DND-41 (cell line): ENCODE data around the gene COG5.

Experiments used
- ATAC-seq: fragments of 200-7000 bp; cut with Tn5 transposase; 3 replicates; pipeline ENCODE4 v1.9.1; 2021; ENCODE audit warnings: low read depth; ENCODE audit not compliant: insufficient read depth
- DNase-seq: peaks from one replicate; pipeline ENCODE4 v3.0.0-alpha.2; 2020
- H2AFZ ChIP-seq: 2 replicates; pipeline ENCODE4 v1.6.0; 2012; ENCODE audit warnings: low read depth, low read length
- H3K27ac ChIP-seq: 2 replicates; pipeline ENCODE4 v1.5.1; 2012; ENCODE audit warnings: low read length, inconsistent platforms
- H3K27me3 ChIP-seq: fragments of 200-600 bp; sonication (generic); 2 replicates; pipeline ENCODE4 v1.6.0; 2012; ENCODE audit warnings: low read length, mild to moderate bottlenecking, inconsistent platforms; ENCODE audit not compliant: insufficient read depth, poor library complexity
- H3K36me3 ChIP-seq: 2 replicates; pipeline ENCODE4 v1.5.1; 2012; ENCODE audit warnings: low read length, inconsistent platforms; ENCODE audit not compliant: insufficient read depth
- H3K4me1 ChIP-seq: 2 replicates; pipeline ENCODE4 v1.5.1; 2012; ENCODE audit warnings: mild to moderate bottlenecking, low read length; ENCODE audit not compliant: insufficient read depth
- H3K4me2 ChIP-seq: 2 replicates; pipeline ENCODE4 v1.6.0; 2012; ENCODE audit warnings: mild to moderate bottlenecking, moderate library complexity, low read length, inconsistent platforms; ENCODE audit not compliant: insufficient read depth
- H3K4me3 ChIP-seq, 2 experiments: fragments of 200-600 bp in 1 of 2; shearing (Covaris generic) in 1 of 2; 2 replicates each; pipeline ENCODE4 v1.5.1; 2012 to 2016; ENCODE audit warnings: inconsistent platforms in 2 of 2, low read length in 2 of 2, mild to moderate bottlenecking in 2 of 2, low read depth in 1 of 2, moderate library complexity in 1 of 2
- H3K79me2 ChIP-seq: 2 replicates; pipeline ENCODE4 v1.6.0; 2012; ENCODE audit warnings: low read length, inconsistent platforms; ENCODE audit not compliant: insufficient read depth
- H3K9ac ChIP-seq: 2 replicates; pipeline ENCODE4 v1.6.0; 2012; ENCODE audit warnings: low read depth, mild to moderate bottlenecking, inconsistent platforms, low read length, moderate library complexity
- H3K9me3 ChIP-seq: 2 replicates; pipeline ENCODE4 v1.5.1; 2012; ENCODE audit warnings: low read length, moderate library complexity, mild to moderate bottlenecking, inconsistent platforms; ENCODE audit not compliant: insufficient read depth, severe bottlenecking
- H4K20me1 ChIP-seq: 2 replicates; pipeline ENCODE4 v1.6.0; 2012; ENCODE audit warnings: low read length; ENCODE audit not compliant: insufficient read depth
- EZH2 ChIP-seq: IDR thresholded peaks from 3 replicates; pipeline ENCODE4 v1.6.1; 2012; ENCODE audit warnings: borderline replicate concordance, low read depth, mild to moderate bottlenecking, moderate library complexity, low read length, inconsistent platforms; ENCODE audit not compliant: severe bottlenecking
- TF ChIP-seq, protein P1 (sequence below): IDR thresholded peaks from 2 replicates; pipeline ENCODE4 v1.5.1; 2012; ENCODE audit warnings: borderline replicate concordance, low read length, moderate library complexity, mild to moderate bottlenecking; ENCODE audit not compliant: poor library complexity, severe bottlenecking; ENCODE audit errors: extremely low read depth

COG5 gene

DNA sequence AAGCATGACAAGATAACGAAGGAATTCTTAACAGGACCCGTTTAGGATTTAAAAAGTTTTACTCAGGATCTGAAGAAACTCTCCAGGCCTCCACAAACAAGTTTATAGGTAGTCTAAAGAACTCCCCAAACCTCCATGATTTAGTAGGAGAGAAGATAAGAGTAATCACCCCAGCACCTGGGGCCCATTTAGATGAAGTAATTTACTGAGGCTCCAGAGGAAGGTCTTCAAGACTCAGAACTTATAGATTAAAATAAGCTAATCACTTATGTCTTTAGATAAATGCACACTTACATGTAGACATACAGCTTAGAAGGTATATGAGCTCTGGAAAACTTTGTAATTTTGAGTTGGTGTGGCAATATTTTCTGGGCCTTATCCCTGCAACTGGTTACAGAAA, 271.1 kb downstream of the COG5 start:
- Histone ChIP-seq H3K4me1 (no peaks in the 10 kb centered on the region), H3K9me3 (no peaks in the 10 kb centered on the region), H2AFZ (no peak overlapping the region), H3K9ac (no peak overlapping the region), H3K4me2 (no peak overlapping the region), H3K27me3 (no peaks in the 10 kb centered on the region), H3K79me2 (no peaks in the 10 kb centered on the region), H3K27ac (no peak overlapping the region), H4K20me1 (no peaks in the 10 kb centered on the region), H3K36me3 (peaks cover 21% of the 10 kb centered on the region; the same call in 1 of the 2 replicates), H3K4me3 (no peak overlapping the region)
- ATAC-seq (no peak), DNase-seq (no peak)
- TF ChIP-seq, protein P1, sequence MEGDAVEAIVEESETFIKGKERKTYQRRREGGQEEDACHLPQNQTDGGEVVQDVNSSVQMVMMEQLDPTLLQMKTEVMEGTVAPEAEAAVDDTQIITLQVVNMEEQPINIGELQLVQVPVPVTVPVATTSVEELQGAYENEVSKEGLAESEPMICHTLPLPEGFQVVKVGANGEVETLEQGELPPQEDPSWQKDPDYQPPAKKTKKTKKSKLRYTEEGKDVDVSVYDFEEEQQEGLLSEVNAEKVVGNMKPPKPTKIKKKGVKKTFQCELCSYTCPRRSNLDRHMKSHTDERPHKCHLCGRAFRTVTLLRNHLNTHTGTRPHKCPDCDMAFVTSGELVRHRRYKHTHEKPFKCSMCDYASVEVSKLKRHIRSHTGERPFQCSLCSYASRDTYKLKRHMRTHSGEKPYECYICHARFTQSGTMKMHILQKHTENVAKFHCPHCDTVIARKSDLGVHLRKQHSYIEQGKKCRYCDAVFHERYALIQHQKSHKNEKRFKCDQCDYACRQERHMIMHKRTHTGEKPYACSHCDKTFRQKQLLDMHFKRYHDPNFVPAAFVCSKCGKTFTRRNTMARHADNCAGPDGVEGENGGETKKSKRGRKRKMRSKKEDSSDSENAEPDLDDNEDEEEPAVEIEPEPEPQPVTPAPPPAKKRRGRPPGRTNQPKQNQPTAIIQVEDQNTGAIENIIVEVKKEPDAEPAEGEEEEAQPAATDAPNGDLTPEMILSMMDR = no peak
- TF ChIP-seq EZH2 = no peak

GRCh38 chr7:107291434-107291833, 272.3 kb downstream of the COG5 start:
- H3K36me3 ChIP-seq = peaks cover 21% of the 10 kb centered on the region; the same call in 1 of the 2 replicates
- no peaks in the 10 kb centered on the region for H3K27me3 ChIP-seq
- H3K4me2 ChIP-seq = no peak overlapping the region
- no peak overlapping the region for H3K4me3 ChIP-seq
- H3K9ac ChIP-seq = no peak overlapping the region
- no peaks in the 10 kb centered on the region for H3K4me1 ChIP-seq
- no peaks in the 10 kb centered on the region for H4K20me1 ChIP-seq
- no peak overlapping the region for H3K27ac ChIP-seq
- no peak for ATAC-seq
- TF ChIP-seq, protein P1 = no peak
- no peak for TF ChIP-seq EZH2
- no peak for DNase-seq
- no peak overlapping the region for H2AFZ ChIP-seq
- no peaks in the 10 kb centered on the region for H3K79me2 ChIP-seq
- no peaks in the 10 kb centered on the region for H3K9me3 ChIP-seq

DNA sequence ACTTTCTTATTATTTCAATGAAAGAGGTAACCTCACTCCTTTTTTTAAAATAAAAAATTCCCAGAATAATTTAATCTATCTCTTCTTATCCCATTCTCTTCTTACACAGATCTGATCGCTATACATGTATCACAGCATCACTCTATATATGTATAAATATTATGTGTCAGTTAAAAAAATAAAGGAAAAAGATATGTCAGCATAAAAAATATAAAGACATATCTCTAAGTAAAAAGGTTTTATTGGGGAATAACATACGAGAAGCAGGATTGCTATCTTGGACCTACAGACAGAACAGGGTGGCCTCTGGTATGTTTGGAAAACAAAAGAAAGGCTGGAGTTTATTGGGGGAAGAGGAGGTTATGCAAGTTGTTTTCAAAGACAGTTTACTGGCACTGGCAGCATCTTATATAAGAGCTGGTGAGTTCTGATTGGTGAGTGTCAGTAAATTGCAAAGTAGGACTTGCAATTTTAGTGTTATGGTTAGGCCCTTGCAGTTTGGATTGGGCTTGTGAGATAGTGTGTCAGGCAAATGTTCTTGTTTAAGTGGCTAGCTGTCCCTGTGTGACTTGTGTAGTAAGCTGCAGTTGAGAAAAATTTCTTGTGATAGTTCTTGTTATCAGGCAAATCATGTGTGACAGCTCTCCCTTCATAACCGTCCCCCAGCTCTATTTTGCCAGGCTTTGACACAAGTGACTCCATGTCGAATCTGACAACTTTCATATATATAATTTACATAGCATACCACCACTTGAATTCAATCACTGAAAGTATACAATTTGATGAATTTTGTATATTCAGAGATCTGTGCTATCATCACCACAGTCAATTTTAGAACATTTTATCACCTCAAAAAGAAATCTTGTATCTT, 276.7 kb downstream of the COG5 start:
- H3K9ac ChIP-seq = no peak overlapping the region
- H3K9me3 ChIP-seq = no peaks in the 10 kb centered on the region
- TF ChIP-seq, protein P1 = no peak
- no peak for TF ChIP-seq EZH2
- peaks cover 4% of the 10 kb centered on the region; the same call in 1 of the 2 replicates for H3K36me3 ChIP-seq
- no peak overlapping the region for H3K4me2 ChIP-seq
- no peaks in the 10 kb centered on the region for H3K79me2 ChIP-seq
- DNase-seq = no peak
- H3K4me3 ChIP-seq = no peak overlapping the region
- no peaks in the 10 kb centered on the region for H3K4me1 ChIP-seq
- ATAC-seq = no peak
- H4K20me1 ChIP-seq = no peaks in the 10 kb centered on the region
- no peak overlapping the region for H3K27ac ChIP-seq
- no peak overlapping the region for H2AFZ ChIP-seq
- H3K27me3 ChIP-seq = no peaks in the 10 kb centered on the region
